GM11168 (cell line): Measurements from ENCODE around the gene CLVS2.

Experiments used
- in situ Hi-C: fragments of 300-500 bp; cut with MboI; formaldehyde crosslinking; loops from one replicate; pipeline ENCODE4 v1.12.0; 2022; ENCODE audit warnings: low sequenced_read_pairs; ENCODE audit not compliant: unreplicated experiment

Gene CLVS2

GRCh38 chr6:123117145-123117908, 121.3 kb downstream of the CLVS2 start:
- in situ Hi-C loops = no loop called here

- in situ Hi-C loops = no loop called here
Observed at GRCh38 chr6:123118811-123119210, 122.8 kb downstream of the CLVS2 start.
